Mesendoderm (in vitro differentiated cells): ENCODE measurements around the gene CFHR1.
A peak's percentile ranks its signal among the peaks of the same experiment; 100 is the strongest.
"Not testable (repeated sequence)": the region's sequence is repeated elsewhere in the genome, so short reads cannot be mapped to it uniquely, and the experiment has no call there.

ENCODE experiments used
- DNase-seq: peaks from one replicate; pipeline ENCODE4 v3.0.0; 2013
- H2AK5ac ChIP-seq: 2 replicates; pipeline ENCODE4 v1.6.1; 2013; ENCODE audit warnings: low read length, inconsistent platforms
- H2BK120ac ChIP-seq: 2 replicates; pipeline ENCODE4 v1.6.1; 2013; ENCODE audit warnings: low read depth, mild to moderate bottlenecking, low read length, moderate library complexity, mixed read lengths
- H2BK15ac ChIP-seq: replicated peaks from 2 replicates; pipeline ENCODE4 v1.6.1; 2013; ENCODE audit warnings: low read depth, mild to moderate bottlenecking, moderate library complexity
- H2BK5ac ChIP-seq: 2 replicates; pipeline ENCODE4 v1.6.1; 2013; ENCODE audit warnings: low read length, inconsistent platforms
- H3K18ac ChIP-seq: 2 replicates; pipeline ENCODE4 v1.6.1; 2013; ENCODE audit warnings: mild to moderate bottlenecking, low read length, mixed read lengths
- H3K23ac ChIP-seq: one replicate; pipeline ENCODE4 v1.6.1; 2013; ENCODE audit warnings: low read length
- H3K27ac ChIP-seq: 2 replicates; pipeline ENCODE4 v1.5.1; 2013; ENCODE audit warnings: low read depth, mild to moderate bottlenecking, inconsistent platforms, low read length, moderate library complexity
- H3K27me3 ChIP-seq: 2 replicates; pipeline ENCODE4 v1.6.1; 2013; ENCODE audit warnings: low read length, control low read depth, mild to moderate bottlenecking, inconsistent platforms; ENCODE audit not compliant: insufficient read depth, poor library complexity
- H3K36me3 ChIP-seq: 2 replicates; pipeline ENCODE4 v1.6.1; 2013; ENCODE audit warnings: low read length, inconsistent platforms; ENCODE audit not compliant: control insufficient read depth, insufficient read depth
- H3K4ac ChIP-seq: one replicate; pipeline ENCODE4 v1.6.1; 2013; ENCODE audit warnings: low read depth, mild to moderate bottlenecking, low read length, moderate library complexity
- H3K4me1 ChIP-seq: 2 replicates; pipeline ENCODE4 v1.6.1; 2013; ENCODE audit warnings: low read depth, low read length, inconsistent platforms; ENCODE audit not compliant: control insufficient read depth
- H3K4me2 ChIP-seq: 2 replicates; pipeline ENCODE4 v1.6.1; 2013; ENCODE audit warnings: low read length
- H3K4me3 ChIP-seq: 2 replicates; pipeline ENCODE4 v1.5.1; 2013; ENCODE audit warnings: mild to moderate bottlenecking, low read length
- H3K56ac ChIP-seq: one replicate; pipeline ENCODE4 v1.6.1; 2013; ENCODE audit warnings: low read length
- H3K79me1 ChIP-seq: 2 replicates; pipeline ENCODE4 v1.6.1; 2013; ENCODE audit warnings: low read length, inconsistent platforms
- H3K79me2 ChIP-seq: 2 replicates; pipeline ENCODE4 v1.6.1; 2013; ENCODE audit warnings: mild to moderate bottlenecking, low read length; ENCODE audit not compliant: control insufficient read depth, insufficient read depth
- H3K9ac ChIP-seq: 2 replicates; pipeline ENCODE4 v1.6.1; 2013; ENCODE audit warnings: low read length, inconsistent platforms
- H4K5ac ChIP-seq: one replicate; pipeline ENCODE4 v1.6.1; 2013; ENCODE audit warnings: low read length
- H4K8ac ChIP-seq: one replicate; pipeline ENCODE4 v1.6.1; 2013; ENCODE audit warnings: low read depth, mild to moderate bottlenecking, control low read depth, low read length, moderate library complexity
- WGBS: extraction: QIAGEN DNeasy Blood & Tissue Kit; methylation state at CpG from one replicate; pipeline ENCODE4 v1.1.7; 2013; ENCODE audit warnings: low lambda C conversion rate, missing lambda C conversion rate; ENCODE audit not compliant: insufficient coverage; ENCODE audit errors: extremely low coverage; 5-methylcytosine and 5-hydroxymethylcytosine counted together

Gene CFHR1

DNA sequence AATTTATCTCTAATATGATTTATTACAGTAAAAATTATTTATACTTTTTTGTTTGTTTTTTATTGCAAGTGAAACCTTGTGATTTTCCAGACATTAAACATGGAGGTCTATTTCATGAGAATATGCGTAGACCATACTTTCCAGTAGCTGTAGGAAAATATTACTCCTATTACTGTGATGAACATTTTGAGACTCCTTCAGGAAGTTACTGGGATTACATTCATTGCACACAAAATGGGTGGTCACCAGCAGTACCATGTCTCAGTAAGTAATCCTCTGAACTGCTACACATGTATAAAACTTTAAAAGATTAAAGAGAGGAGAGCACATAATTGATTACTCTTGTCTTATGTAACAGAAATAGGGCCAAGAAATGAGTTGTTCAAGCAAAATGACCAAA, 40.4 kb upstream of the CFHR1 start:
- Histone ChIP-seq H3K79me1 (no peaks in the 10 kb centered on the region), H3K4me3 (no peak overlapping the region), H3K36me3 (no peaks in the 10 kb centered on the region), H3K9ac (no peak overlapping the region), H3K27me3 (no peaks in the 10 kb centered on the region), H3K4ac (no peak overlapping the region), H3K27ac (no peak overlapping the region), H3K4me1 (no peaks in the 10 kb centered on the region), H3K56ac (no peak overlapping the region), H2BK15ac (no peak overlapping the region), H2BK5ac (no peak overlapping the region), H2BK120ac (no peak overlapping the region), H3K4me2 (no peak overlapping the region), H2AK5ac (no peak overlapping the region), H3K79me2 (no peaks in the 10 kb centered on the region), H3K18ac (no peak overlapping the region), H3K23ac (no peak overlapping the region), H4K8ac (no peak overlapping the region), H4K5ac (no peak overlapping the region)
- WGBS: no CpG with 5 or more reads among the region's 1 CpG
- peak; percentile 0 for DNase-seq

DNA sequence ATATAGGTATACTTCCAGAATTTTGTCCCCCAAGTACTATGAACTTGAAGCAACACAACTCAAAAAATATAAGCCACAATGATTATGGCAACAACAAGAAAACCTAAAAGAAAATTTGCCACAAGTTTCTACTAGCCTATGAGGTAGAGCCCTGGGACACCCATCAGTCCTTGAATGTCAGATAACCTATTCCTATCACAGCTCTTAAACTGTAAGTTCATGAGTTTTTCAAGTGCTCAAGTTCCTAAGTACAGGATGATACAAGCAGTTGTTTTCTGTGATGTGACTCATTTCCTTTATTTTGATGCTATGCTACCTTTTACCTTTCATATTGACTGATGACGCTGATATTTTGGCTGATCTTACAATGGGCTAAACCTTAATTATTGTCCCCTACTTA, 28.3 kb upstream of the CFHR1 start:
- H4K8ac ChIP-seq, H2BK5ac ChIP-seq, H3K23ac ChIP-seq, H3K4me1 ChIP-seq, H3K56ac ChIP-seq, H2BK120ac ChIP-seq, H3K79me2 ChIP-seq, H3K9ac ChIP-seq, H2BK15ac ChIP-seq, H4K5ac ChIP-seq, H3K4me2 ChIP-seq, H3K4ac ChIP-seq, H3K27me3 ChIP-seq, H3K18ac ChIP-seq, H3K79me1 ChIP-seq, H3K27ac ChIP-seq, DNase-seq, H2AK5ac ChIP-seq, H3K36me3 ChIP-seq, H3K4me3 ChIP-seq: not testable (repeated sequence)
- WGBS: no CpG with 5 or more reads among the region's 1 CpG

DNA sequence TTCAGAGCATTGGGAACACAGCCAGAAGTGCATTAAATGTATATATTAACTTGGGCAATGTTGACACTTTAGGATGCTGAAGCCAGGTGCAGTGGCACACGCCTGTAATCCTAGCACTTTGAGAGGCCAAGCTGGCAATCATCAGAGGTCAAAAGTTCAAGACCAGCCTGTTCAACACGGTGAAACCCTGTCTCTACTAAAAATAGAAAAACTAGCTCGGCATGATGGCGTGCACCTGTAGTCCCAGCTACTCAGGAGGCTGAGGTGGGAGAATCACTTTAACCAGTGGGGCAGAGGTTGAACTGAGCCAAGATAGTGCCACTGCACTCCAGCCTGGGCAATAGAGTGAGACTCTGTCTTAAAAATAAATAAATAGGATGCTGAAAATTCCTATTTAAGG, 25.4 kb upstream of the CFHR1 start:
- H3K56ac ChIP-seq, H3K4ac ChIP-seq, H3K79me2 ChIP-seq, H3K4me2 ChIP-seq, H3K9ac ChIP-seq, H3K27ac ChIP-seq, H3K36me3 ChIP-seq, H4K8ac ChIP-seq, DNase-seq, H3K27me3 ChIP-seq, H3K4me1 ChIP-seq, H4K5ac ChIP-seq, H3K23ac ChIP-seq, H3K79me1 ChIP-seq, H2BK15ac ChIP-seq, H3K4me3 ChIP-seq, H2BK120ac ChIP-seq, H2BK5ac ChIP-seq, H3K18ac ChIP-seq, H2AK5ac ChIP-seq: not testable (repeated sequence)
- no CpG with 5 or more reads among the region's 4 CpGs for WGBS

DNA sequence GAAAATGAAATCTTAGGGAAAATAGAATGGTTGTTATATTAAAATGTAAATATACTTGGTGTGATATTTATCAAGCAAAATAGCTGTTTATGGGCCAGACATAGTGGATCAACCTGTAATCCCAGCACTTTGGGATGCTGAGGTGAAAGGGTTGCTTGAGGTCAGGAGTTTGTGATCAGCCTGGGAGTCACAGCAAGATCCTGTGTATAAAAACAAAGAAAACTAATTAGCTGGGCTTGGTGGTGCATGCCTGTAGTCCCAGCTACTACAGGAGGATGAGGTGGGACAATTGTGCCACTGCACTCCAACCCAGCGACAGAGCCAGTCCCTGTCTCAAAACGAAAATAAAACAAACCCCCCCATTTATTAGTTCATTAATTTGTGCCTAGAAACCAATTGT, 21.6 kb upstream of the CFHR1 start:
- Histone ChIP-seq H3K79me1 (no peaks in the 10 kb centered on the region), H2BK15ac (no peak overlapping the region), H3K9ac (no peak overlapping the region), H3K56ac (no peak overlapping the region), H4K8ac (no peak overlapping the region), H3K4me1 (no peaks in the 10 kb centered on the region), H3K79me2 (no peaks in the 10 kb centered on the region), H3K4me3 (no peak overlapping the region), H2BK5ac (no peak overlapping the region), H3K4me2 (no peak overlapping the region), H3K18ac (no peak overlapping the region), H3K36me3 (no peaks in the 10 kb centered on the region), H4K5ac (no peak overlapping the region), H2AK5ac (no peak overlapping the region), H3K4ac (no peak overlapping the region), H3K27ac (no peak overlapping the region), H3K27me3 (no peaks in the 10 kb centered on the region), H3K23ac (no peak overlapping the region), H2BK120ac (no peak overlapping the region)
- no peak for DNase-seq
- no CpG with 5 or more reads among the region's 2 CpGs for WGBS

DNA sequence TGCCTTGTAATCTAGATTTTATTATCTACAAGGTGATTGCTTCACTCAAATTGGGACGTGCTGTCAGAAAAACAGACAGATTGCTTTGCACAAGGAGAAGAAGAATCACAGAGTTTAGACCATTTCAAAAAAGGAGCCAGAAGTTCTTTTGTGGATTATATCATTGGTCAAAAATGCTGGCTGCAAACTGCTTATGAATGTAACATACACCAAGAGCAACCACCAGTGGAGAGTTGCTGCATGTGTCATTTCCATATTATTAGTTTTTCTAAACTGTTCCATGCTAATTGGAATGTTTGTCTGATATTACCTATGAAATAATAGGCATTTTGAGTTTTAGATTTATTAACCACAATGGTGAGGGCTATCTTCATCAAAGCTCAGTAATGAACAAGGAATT, 17.6 kb upstream of the CFHR1 start:
- H2BK120ac ChIP-seq, H2BK5ac ChIP-seq, H3K27me3 ChIP-seq, H3K79me2 ChIP-seq, H3K4me2 ChIP-seq, DNase-seq, H3K36me3 ChIP-seq, H3K4me1 ChIP-seq, H3K4me3 ChIP-seq, H4K8ac ChIP-seq, H3K9ac ChIP-seq, H3K56ac ChIP-seq, H3K27ac ChIP-seq, H3K79me1 ChIP-seq, H2BK15ac ChIP-seq, H3K23ac ChIP-seq, H4K5ac ChIP-seq, H3K18ac ChIP-seq, H3K4ac ChIP-seq, H2AK5ac ChIP-seq: not testable (repeated sequence)
- WGBS: no CpG with 5 or more reads among the region's 1 CpG

DNA sequence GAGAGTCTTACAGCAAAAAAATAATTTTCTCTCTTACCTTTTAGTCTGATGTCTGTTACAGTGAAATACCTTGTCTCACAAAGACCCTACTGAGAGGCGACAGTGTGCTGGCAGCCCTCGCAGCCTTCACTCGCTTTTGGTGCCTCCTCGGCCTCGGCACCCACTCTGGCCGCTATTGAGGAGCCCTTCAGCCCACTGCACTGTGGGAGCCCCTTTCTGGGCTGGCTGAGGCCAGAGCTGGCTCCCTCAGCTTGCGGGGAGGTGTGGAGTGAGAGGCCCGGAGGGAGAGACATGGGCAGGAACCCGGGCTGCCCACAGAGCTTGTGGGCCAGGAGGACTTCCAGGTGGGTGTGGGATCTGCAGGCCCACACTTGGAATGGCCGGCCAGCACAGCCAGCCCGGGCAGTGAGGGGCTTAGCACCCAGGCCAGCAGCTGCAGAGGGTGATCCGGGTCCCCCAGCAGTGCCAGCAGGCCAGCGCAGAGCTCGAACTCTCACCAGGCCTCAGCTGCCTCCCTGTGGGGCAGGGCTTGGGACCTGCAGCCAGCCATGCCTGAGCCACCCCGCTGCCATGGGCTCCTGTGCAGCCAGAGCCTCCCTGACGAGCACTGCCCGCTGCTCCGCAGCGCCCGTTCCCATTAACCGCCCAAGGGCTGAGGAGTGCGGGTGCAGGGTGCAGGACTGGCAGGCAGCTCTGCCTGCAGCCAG, 10.8 kb upstream of the CFHR1 start:
- no peaks in the 10 kb centered on the region for H3K36me3 ChIP-seq
- H4K8ac ChIP-seq: no peak overlapping the region
- H3K23ac ChIP-seq: no peak overlapping the region
- H3K9ac ChIP-seq: no peak overlapping the region
- no peak overlapping the region for H3K56ac ChIP-seq
- H3K4me2 ChIP-seq: no peak overlapping the region
- H2BK5ac ChIP-seq: no peak overlapping the region
- H3K4me1 ChIP-seq: no peaks in the 10 kb centered on the region
- no peak overlapping the region for H4K5ac ChIP-seq
- H2BK120ac ChIP-seq: no peak overlapping the region
- no peak overlapping the region for H2BK15ac ChIP-seq
- H3K79me2 ChIP-seq: no peaks in the 10 kb centered on the region
- H3K27ac ChIP-seq: no peak overlapping the region
- H3K18ac ChIP-seq: no peak overlapping the region
- no peaks in the 10 kb centered on the region for H3K27me3 ChIP-seq
- no peak overlapping the region for H2AK5ac ChIP-seq
- H3K4me3 ChIP-seq: no peak overlapping the region
- no peaks in the 10 kb centered on the region for H3K79me1 ChIP-seq
- DNase-seq: no peak
- no CpG with 5 or more reads among the region's 22 CpGs for WGBS
- H3K4ac ChIP-seq: no peak overlapping the region
